WTC11 (cell line): ENCODE measurements around the gene VEPH1.

Experiments used
- CREB1 ChIP-seq: sonication (generic); formaldehyde crosslinking; IDR thresholded peaks from 2 replicates; pipeline ENCODE4 v1.8.0; 2023; ENCODE audit warnings: mild to moderate bottlenecking, missing genetic modification reagents
- ESRRA ChIP-seq: sonication (generic); formaldehyde crosslinking; IDR thresholded peaks from 2 replicates; pipeline ENCODE4 v1.8.1; 2022; ENCODE audit warnings: mild to moderate bottlenecking, missing genetic modification reagents, borderline replicate concordance
- MXD4 ChIP-seq: fragments of 250-450 bp; sonication (Bioruptor Pico); IDR thresholded peaks from 2 replicates; pipeline ENCODE4 v1.8.0; 2021; ENCODE audit warnings: mild to moderate bottlenecking, moderate library complexity, borderline replicate concordance
- NFATC4 ChIP-seq: fragments of 250-450 bp; sonication (Bioruptor Pico); IDR thresholded peaks from 2 replicates; pipeline ENCODE4 v1.9.0; 2021; ENCODE audit warnings: mild to moderate bottlenecking
- NR2C2 ChIP-seq: sonication (generic); formaldehyde crosslinking; IDR thresholded peaks from 2 replicates; pipeline ENCODE4 v1.8.0; 2022; ENCODE audit warnings: mild to moderate bottlenecking, missing genetic modification reagents
- RORB ChIP-seq: fragments of 250-450 bp; sonication (Bioruptor Pico); IDR thresholded peaks from 2 replicates; pipeline ENCODE4 v1.9.0; 2021; ENCODE audit warnings: mild to moderate bottlenecking
- TEAD4 ChIP-seq: sonication (generic); formaldehyde crosslinking; IDR thresholded peaks from 2 replicates; pipeline ENCODE4 v1.8.0; 2022; ENCODE audit warnings: mild to moderate bottlenecking, missing genetic modification reagents
- ZNF263 ChIP-seq: sonication (generic); formaldehyde crosslinking; IDR thresholded peaks from 2 replicates; pipeline ENCODE4 v1.8.1; 2022; ENCODE audit warnings: low read depth, mild to moderate bottlenecking, moderate library complexity, missing genetic modification reagents
- ZNF423 ChIP-seq: fragments of 250-450 bp; sonication (Bioruptor Pico); IDR thresholded peaks from 2 replicates; pipeline ENCODE4 v2.1.2; 2022; ENCODE audit warnings: mild to moderate bottlenecking, moderate library complexity
- TF ChIP-seq, protein P1 (sequence below): sonication (generic); formaldehyde crosslinking; IDR thresholded peaks from 2 replicates; pipeline ENCODE4 v1.8.1; 2023; ENCODE audit warnings: mild to moderate bottlenecking, missing genetic modification reagents
- TF ChIP-seq, protein P2 (sequence below): fragments of 200-600 bp; IDR thresholded peaks from 2 replicates; pipeline ENCODE4 v1.8.0; 2022; ENCODE audit warnings: antibody characterized with exemption
- TF ChIP-seq, protein P3 (sequence below): sonication (generic); formaldehyde crosslinking; conservative IDR thresholded peaks from 2 replicates; pipeline ENCODE4 v1.8.1; 2022; ENCODE audit warnings: mild to moderate bottlenecking, missing genetic modification reagents
- TF ChIP-seq, protein P4 (sequence below): sonication (generic); formaldehyde crosslinking; IDR thresholded peaks from 2 replicates; pipeline ENCODE4 v1.8.1; 2022; ENCODE audit warnings: missing genetic modification reagents, borderline replicate concordance

DNA sequence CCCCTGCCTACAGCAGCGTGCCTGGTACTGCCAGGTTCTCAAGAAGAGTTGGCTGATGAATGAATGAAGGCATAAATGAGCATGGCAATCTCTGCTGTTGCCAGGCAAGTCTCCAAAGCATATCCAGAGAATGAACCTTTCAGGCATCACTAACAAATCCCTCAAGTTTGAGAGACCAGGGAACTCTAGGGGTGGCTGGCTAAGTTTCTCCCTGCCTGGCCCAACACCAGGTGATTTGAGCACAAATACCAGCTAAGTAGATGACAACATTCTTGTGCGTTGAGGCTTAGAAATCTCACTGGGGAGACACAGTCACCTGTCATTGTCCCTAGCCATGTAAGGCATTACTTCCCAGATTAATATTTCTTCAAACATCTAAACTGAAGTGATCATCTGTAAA is 147.9 kb downstream of the VEPH1 start:
- TF ChIP-seq, protein P1, sequence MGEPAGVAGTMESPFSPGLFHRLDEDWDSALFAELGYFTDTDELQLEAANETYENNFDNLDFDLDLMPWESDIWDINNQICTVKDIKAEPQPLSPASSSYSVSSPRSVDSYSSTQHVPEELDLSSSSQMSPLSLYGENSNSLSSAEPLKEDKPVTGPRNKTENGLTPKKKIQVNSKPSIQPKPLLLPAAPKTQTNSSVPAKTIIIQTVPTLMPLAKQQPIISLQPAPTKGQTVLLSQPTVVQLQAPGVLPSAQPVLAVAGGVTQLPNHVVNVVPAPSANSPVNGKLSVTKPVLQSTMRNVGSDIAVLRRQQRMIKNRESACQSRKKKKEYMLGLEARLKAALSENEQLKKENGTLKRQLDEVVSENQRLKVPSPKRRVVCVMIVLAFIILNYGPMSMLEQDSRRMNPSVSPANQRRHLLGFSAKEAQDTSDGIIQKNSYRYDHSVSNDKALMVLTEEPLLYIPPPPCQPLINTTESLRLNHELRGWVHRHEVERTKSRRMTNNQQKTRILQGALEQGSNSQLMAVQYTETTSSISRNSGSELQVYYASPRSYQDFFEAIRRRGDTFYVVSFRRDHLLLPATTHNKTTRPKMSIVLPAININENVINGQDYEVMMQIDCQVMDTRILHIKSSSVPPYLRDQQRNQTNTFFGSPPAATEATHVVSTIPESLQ (CRISPR knock-in tag) = no peak
- no peak for TF ChIP-seq ESRRA (CRISPR knock-in tag)
- TF ChIP-seq, protein P2, sequence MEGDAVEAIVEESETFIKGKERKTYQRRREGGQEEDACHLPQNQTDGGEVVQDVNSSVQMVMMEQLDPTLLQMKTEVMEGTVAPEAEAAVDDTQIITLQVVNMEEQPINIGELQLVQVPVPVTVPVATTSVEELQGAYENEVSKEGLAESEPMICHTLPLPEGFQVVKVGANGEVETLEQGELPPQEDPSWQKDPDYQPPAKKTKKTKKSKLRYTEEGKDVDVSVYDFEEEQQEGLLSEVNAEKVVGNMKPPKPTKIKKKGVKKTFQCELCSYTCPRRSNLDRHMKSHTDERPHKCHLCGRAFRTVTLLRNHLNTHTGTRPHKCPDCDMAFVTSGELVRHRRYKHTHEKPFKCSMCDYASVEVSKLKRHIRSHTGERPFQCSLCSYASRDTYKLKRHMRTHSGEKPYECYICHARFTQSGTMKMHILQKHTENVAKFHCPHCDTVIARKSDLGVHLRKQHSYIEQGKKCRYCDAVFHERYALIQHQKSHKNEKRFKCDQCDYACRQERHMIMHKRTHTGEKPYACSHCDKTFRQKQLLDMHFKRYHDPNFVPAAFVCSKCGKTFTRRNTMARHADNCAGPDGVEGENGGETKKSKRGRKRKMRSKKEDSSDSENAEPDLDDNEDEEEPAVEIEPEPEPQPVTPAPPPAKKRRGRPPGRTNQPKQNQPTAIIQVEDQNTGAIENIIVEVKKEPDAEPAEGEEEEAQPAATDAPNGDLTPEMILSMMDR = no peak
- TF ChIP-seq, protein P3, sequence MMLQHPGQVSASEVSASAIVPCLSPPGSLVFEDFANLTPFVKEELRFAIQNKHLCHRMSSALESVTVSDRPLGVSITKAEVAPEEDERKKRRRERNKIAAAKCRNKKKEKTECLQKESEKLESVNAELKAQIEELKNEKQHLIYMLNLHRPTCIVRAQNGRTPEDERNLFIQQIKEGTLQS = no peak
- TF ChIP-seq CREB1 (CRISPR knock-in tag) = no peak
- TF ChIP-seq ZNF263 (CRISPR knock-in tag) = no peak
- TF ChIP-seq, protein P4, sequence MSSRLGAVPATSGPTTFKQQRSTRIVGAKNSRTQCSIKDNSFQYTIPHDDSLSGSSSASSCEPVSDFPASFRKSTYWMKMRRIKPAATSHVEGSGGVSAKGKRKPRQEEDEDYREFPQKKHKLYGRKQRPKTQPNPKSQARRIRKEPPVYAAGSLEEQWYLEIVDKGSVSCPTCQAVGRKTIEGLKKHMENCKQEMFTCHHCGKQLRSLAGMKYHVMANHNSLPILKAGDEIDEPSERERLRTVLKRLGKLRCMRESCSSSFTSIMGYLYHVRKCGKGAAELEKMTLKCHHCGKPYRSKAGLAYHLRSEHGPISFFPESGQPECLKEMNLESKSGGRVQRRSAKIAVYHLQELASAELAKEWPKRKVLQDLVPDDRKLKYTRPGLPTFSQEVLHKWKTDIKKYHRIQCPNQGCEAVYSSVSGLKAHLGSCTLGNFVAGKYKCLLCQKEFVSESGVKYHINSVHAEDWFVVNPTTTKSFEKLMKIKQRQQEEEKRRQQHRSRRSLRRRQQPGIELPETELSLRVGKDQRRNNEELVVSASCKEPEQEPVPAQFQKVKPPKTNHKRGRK (CRISPR knock-in tag) = no peak
- no peak for TF ChIP-seq TEAD4 (CRISPR knock-in tag)
- no peak for TF ChIP-seq RORB (CRISPR knock-in tag)
- no peak for TF ChIP-seq NFATC4 (CRISPR knock-in tag)
- TF ChIP-seq ZNF423 (CRISPR knock-in tag) = no peak
- TF ChIP-seq MXD4 = no peak
- TF ChIP-seq NR2C2 (CRISPR knock-in tag) = no peak
